ENCODE data around the gene MEGF6. TPM values are rescaled to one million over a fixed set of nuclear protein-coding genes. Genes with fewer than 3 reads are reported as not detected.

MEGF6 gene
- total and polyA plus RNA-seq, 9 of the 15 experiments (the other 6 are each of a cell fraction or from before 2014, with no cell fraction given): 0.03 to 1.7 (median 0.24) TPM; not detected in 3

GRCh38 chr1:3649342-3650247 lies 38.3 kb upstream of the MEGF6 start, which contains the start of gene WRAP73 (continued):
- TF ChIP-seq SRSF9 (IDR thresholded peaks at IDR 0.05; ENCODE audit: borderline replicate concordance, low read depth, low read length) (no peak), PCBP2 (IDR thresholded peaks at IDR 0.05; ENCODE audit: low read depth, low read length, poor library complexity, severe bottlenecking) (no peak), NUFIP1 (IDR thresholded peaks at IDR 0.05; ENCODE audit: partially characterized antibody) (no peak), ZNF140 (CRISPR knock-in tag; IDR thresholded peaks at IDR 0.05) (no peak), SREBF2 (CRISPR knock-in tag; IDR thresholded peaks at IDR 0.05) (no peak), RHOXF2B (CRISPR knock-in tag; conservative IDR thresholded peaks at IDR 0.05) (no peak), TEAD4 (IDR thresholded peaks at IDR 0.05; ENCODE audit: low read length) (no peak), TEAD4 (CRISPR knock-in tag; IDR thresholded peaks at IDR 0.05; ENCODE audit: borderline replicate concordance) (no peak), ZNF121 (CRISPR knock-in tag; conservative IDR thresholded peaks at IDR 0.05) (no peak), NCOA1 (IDR thresholded peaks at IDR 0.05; ENCODE audit: low read depth) (no peak), BCL6 (CRISPR knock-in tag; IDR thresholded peaks at IDR 0.05) (no peak), ZNF778 (CRISPR knock-in tag; IDR thresholded peaks at IDR 0.05) (no peak), CREB3 (tag; conservative IDR thresholded peaks at IDR 0.05; ENCODE audit: low read depth) (no peak), PCBP1 (IDR thresholded peaks at IDR 0.05; ENCODE audit: low read depth, low read length, poor library complexity, severe bottlenecking) (peak; percentile 77), MTA2 (IDR thresholded peaks at IDR 0.05; ENCODE audit: low read depth) (no peak), MXI1 (IDR thresholded peaks at IDR 0.05; ENCODE audit: low read depth, low read length) (no peak; the same call in 1 of the 2 replicates), DNMT1 (IDR thresholded peaks at IDR 0.05) (no peak), HOXB6 (CRISPR knock-in tag; IDR thresholded peaks at IDR 0.05; ENCODE audit: borderline replicate concordance) (no peak)
- TF ChIP-seq, protein P1, sequence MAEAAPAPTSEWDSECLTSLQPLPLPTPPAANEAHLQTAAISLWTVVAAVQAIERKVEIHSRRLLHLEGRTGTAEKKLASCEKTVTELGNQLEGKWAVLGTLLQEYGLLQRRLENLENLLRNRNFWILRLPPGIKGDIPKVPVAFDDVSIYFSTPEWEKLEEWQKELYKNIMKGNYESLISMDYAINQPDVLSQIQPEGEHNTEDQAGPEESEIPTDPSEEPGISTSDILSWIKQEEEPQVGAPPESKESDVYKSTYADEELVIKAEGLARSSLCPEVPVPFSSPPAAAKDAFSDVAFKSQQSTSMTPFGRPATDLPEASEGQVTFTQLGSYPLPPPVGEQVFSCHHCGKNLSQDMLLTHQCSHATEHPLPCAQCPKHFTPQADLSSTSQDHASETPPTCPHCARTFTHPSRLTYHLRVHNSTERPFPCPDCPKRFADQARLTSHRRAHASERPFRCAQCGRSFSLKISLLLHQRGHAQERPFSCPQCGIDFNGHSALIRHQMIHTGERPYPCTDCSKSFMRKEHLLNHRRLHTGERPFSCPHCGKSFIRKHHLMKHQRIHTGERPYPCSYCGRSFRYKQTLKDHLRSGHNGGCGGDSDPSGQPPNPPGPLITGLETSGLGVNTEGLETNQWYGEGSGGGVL (CRISPR knock-in tag; IDR thresholded peaks at IDR 0.05): no peak
- TF ChIP-seq, protein P2, sequence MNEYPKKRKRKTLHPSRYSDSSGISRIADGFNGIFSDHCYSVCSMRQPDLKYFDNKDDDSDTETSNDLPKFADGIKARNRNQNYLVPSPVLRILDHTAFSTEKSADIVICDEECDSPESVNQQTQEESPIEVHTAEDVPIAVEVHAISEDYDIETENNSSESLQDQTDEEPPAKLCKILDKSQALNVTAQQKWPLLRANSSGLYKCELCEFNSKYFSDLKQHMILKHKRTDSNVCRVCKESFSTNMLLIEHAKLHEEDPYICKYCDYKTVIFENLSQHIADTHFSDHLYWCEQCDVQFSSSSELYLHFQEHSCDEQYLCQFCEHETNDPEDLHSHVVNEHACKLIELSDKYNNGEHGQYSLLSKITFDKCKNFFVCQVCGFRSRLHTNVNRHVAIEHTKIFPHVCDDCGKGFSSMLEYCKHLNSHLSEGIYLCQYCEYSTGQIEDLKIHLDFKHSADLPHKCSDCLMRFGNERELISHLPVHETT (CRISPR knock-in tag; conservative IDR thresholded peaks at IDR 0.05 in 1 of 2, IDR thresholded peaks at IDR 0.05 in 1 of 2): no peak
- TF ChIP-seq, protein P3, sequence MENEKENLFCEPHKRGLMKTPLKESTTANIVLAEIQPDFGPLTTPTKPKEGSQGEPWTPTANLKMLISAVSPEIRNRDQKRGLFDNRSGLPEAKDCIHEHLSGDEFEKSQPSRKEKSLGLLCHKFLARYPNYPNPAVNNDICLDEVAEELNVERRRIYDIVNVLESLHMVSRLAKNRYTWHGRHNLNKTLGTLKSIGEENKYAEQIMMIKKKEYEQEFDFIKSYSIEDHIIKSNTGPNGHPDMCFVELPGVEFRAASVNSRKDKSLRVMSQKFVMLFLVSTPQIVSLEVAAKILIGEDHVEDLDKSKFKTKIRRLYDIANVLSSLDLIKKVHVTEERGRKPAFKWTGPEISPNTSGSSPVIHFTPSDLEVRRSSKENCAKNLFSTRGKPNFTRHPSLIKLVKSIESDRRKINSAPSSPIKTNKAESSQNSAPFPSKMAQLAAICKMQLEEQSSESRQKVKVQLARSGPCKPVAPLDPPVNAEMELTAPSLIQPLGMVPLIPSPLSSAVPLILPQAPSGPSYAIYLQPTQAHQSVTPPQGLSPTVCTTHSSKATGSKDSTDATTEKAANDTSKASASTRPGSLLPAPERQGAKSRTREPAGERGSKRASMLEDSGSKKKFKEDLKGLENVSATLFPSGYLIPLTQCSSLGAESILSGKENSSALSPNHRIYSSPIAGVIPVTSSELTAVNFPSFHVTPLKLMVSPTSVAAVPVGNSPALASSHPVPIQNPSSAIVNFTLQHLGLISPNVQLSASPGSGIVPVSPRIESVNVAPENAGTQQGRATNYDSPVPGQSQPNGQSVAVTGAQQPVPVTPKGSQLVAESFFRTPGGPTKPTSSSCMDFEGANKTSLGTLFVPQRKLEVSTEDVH (IDR thresholded peaks at IDR 0.05; ENCODE audit: low read depth, partially characterized antibody): peak; percentile 86

Data from K562 (cell line).